ENCODE measurements around the gene FOXP1. TPM values are rescaled to one million over a fixed set of nuclear protein-coding genes. Genes with fewer than 3 reads are reported as not detected.

FOXP1 gene
- total and polyA plus RNA-seq, 2 experiments from 2014 or later = 37.4 to 59.9 TPM

DNA sequence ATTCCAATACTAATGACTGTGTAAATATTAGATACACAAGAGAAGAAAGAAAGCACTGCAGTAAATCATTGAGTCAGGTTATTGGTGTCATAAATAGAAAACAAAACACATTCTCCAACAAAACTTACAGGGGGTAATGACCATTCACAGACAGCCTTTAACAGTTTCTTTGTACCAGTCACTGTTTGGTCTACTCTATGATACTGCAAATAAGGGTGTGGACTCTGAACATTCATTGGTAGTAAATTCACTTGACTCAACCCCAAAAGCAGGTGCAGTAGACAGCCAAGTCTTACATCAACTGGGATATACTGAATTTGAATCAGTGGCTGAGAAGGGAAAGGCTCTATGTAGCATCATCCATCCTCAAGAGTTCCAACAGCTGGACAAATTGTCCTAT lies 463.5 kb downstream of the FOXP1 start:
- in situ Hi-C loops (cut with MboI) = loop anchor here (25.0 kb wide), 1 partner anchor 467 kb away; the partner anchor contains the start of gene FOXP1
- Histone ChIP-seq H3K27me3 (replicated peaks; ENCODE audit: insufficient read depth) (no peaks in the 10 kb centered on the region), H3K36me3 (ENCODE audit: low read depth) (no peaks in the 10 kb centered on the region), H3K79me2 (ENCODE audit: insufficient read depth) (no peaks in the 10 kb centered on the region), H3K4me1 (ENCODE audit: insufficient read depth) (peaks cover 21% of the 10 kb centered on the region), H3K9me2 (ENCODE audit: insufficient read depth) (no peaks in the 10 kb centered on the region), H3K4me2 (ENCODE audit: unreplicated experiment) (no peak overlapping the region), H3K27ac (no peak overlapping the region), H2AFZ (no peak overlapping the region), H4K20me1 (ENCODE audit: insufficient read depth) (no peaks in the 10 kb centered on the region), H3K9ac (no peak overlapping the region), H3K4me3 (no peak overlapping the region), H3K9me3 (ENCODE audit: low read depth) (no peaks in the 10 kb centered on the region), H3F3A (ENCODE audit: insufficient read depth) (peaks cover 37% of the 10 kb centered on the region)
- no peak for TF ChIP-seq EZH2 (IDR thresholded peaks at IDR 0.05; ENCODE audit: insufficient read depth, poor library complexity, severe bottlenecking)
- no peak for DNase-seq

DNA sequence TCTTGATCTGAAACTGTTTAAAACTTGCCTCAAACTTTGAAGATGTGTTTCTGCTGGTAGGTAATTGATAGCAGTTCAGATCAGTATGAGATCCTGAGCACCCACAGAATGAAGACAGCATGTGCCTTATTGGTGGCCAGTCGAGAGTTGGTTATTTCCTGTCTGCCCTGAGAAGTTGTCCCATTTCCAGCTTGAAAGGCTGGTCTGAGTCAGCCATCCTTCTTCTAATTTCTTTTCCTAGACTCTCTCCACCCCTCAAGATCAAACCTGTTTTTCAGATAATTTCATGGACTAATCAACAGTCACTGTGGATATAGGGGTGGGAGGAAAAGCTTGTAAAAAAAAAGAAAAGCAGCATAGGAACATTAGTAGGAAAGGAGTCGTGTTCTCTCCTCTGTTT lies 464.4 kb downstream of the FOXP1 start:
- Histone ChIP-seq H3F3A (ENCODE audit: insufficient read depth) (peaks cover 37% of the 10 kb centered on the region), H3K27ac (peak overlapping the region; percentile 38), H3K4me1 (ENCODE audit: insufficient read depth) (peaks cover 21% of the 10 kb centered on the region), H3K9me3 (ENCODE audit: low read depth) (no peaks in the 10 kb centered on the region), H4K20me1 (ENCODE audit: insufficient read depth) (no peaks in the 10 kb centered on the region), H3K4me3 (no peak overlapping the region), H2AFZ (peak overlapping the region; percentile 31), H3K9ac (no peak overlapping the region), H3K4me2 (ENCODE audit: unreplicated experiment) (peak overlapping the region; percentile 14), H3K9me2 (ENCODE audit: insufficient read depth) (no peaks in the 10 kb centered on the region), H3K79me2 (ENCODE audit: insufficient read depth) (no peaks in the 10 kb centered on the region), H3K36me3 (ENCODE audit: low read depth) (no peaks in the 10 kb centered on the region), H3K27me3 (replicated peaks; ENCODE audit: insufficient read depth) (no peaks in the 10 kb centered on the region)
- peak; percentile 54 for DNase-seq
- TF ChIP-seq EZH2 (IDR thresholded peaks at IDR 0.05; ENCODE audit: insufficient read depth, poor library complexity, severe bottlenecking) (no peak), EZH2phosphoT487 (IDR thresholded peaks at IDR 0.05; ENCODE audit: insufficient read depth, low read depth) (no peak)
- in situ Hi-C loops (cut with MboI) = loop anchor here (25.0 kb wide), 1 partner anchor 468 kb away; the partner anchor contains the start of gene FOXP1
- WGBS, 2 experiments (ENCODE audit: low coverage in 1 of 2, low lambda C conversion rate in 2 of 2, missing lambda C conversion rate in 2 of 2) = 16 to 19% methylated on average over 2 of the region's 2 CpGs

DNA sequence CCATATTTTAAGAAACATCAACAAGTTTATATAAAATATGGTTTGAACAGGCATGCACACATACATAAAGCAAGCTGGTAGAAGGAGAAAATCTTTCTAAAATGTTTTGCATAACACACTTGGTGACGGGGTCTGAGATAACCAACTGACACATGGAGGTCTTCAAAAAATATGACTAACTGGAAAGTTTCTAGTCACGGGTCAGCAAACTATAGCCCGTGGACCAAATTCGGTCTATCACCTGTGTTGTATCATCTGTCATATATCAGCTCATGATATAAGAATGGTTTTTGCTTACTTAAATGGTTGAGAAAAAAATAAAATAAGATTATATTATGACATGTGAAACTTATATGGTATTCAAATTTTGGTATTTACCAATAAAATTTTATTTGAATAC lies 465.1 kb downstream of the FOXP1 start:
- Histone ChIP-seq H3F3A (ENCODE audit: insufficient read depth) (peaks cover 37% of the 10 kb centered on the region), H3K36me3 (ENCODE audit: low read depth) (no peaks in the 10 kb centered on the region), H3K4me1 (ENCODE audit: insufficient read depth) (peaks cover 21% of the 10 kb centered on the region), H3K9me2 (ENCODE audit: insufficient read depth) (no peaks in the 10 kb centered on the region), H4K20me1 (ENCODE audit: insufficient read depth) (no peaks in the 10 kb centered on the region), H2AFZ (no peak overlapping the region), H3K9me3 (ENCODE audit: low read depth) (no peaks in the 10 kb centered on the region), H3K9ac (no peak overlapping the region), H3K79me2 (ENCODE audit: insufficient read depth) (no peaks in the 10 kb centered on the region), H3K4me2 (ENCODE audit: unreplicated experiment) (peak overlapping the region; percentile 14), H3K4me3 (no peak overlapping the region), H3K27ac (peak overlapping the region; percentile 38; the same call in 1 of the 2 replicates), H3K27me3 (replicated peaks; ENCODE audit: insufficient read depth) (no peaks in the 10 kb centered on the region)
- in situ Hi-C loops (cut with MboI) = loop anchor here (25.0 kb wide), 1 partner anchor 469 kb away; the partner anchor contains the start of gene FOXP1
- 99 to 100% methylated on average over 4 of the region's 4 CpGs for WGBS, 2 experiments (ENCODE audit: low coverage in 1 of 2, low lambda C conversion rate in 2 of 2, missing lambda C conversion rate in 2 of 2)
- DNase-seq = no peak
- no peak for TF ChIP-seq EZH2 (IDR thresholded peaks at IDR 0.05; ENCODE audit: insufficient read depth, poor library complexity, severe bottlenecking)
- no peak for TF ChIP-seq EZH2phosphoT487 (IDR thresholded peaks at IDR 0.05; ENCODE audit: insufficient read depth, low read depth)

DNA sequence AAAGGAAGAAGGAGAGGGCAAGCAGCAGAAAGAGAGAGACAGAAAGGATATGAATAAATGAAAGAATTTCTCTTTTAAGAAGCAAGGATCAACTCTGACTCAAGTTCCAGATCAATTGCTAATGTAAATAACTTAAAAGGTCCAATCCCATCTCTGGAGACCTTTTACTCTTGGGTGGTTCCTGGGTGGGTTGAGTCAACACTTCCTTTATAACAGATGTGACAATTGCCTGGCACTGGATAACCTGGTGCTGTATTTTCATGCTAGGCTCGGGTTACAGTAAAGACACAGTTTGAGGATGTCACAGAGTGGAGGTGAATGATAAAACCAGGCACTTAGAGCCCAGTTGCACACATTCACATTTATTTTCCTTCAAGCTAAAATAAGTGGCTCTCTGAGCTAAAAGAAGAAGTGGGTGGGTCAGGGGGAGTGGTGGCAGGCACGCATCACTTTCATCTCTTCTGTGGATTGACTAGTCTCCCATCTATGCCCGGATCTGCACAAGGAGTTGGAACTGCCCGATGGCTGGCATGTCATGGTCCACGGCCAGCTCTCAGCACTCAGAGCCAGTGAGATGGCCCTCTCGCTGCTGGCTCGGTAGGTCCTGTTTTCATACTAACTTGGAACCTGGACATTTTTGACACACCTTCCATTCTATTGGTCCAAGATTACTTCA lies 465.8 kb downstream of the FOXP1 start:
- TF ChIP-seq EZH2phosphoT487 (IDR thresholded peaks at IDR 0.05; ENCODE audit: insufficient read depth, low read depth) (no peak), EZH2 (IDR thresholded peaks at IDR 0.05; ENCODE audit: insufficient read depth, poor library complexity, severe bottlenecking) (no peak)
- in situ Hi-C loops (cut with MboI) = loop anchor here (25.0 kb wide), 1 partner anchor 470 kb away; the partner anchor contains the start of gene FOXP1
- 74 to 78% methylated on average over 7 of the region's 7 CpGs for WGBS, 2 experiments (ENCODE audit: low coverage in 1 of 2, low lambda C conversion rate in 2 of 2, missing lambda C conversion rate in 2 of 2)
- Histone ChIP-seq H2AFZ (no peak overlapping the region), H3K36me3 (ENCODE audit: low read depth) (no peaks in the 10 kb centered on the region), H3K4me1 (ENCODE audit: insufficient read depth) (peaks cover 22% of the 10 kb centered on the region), H3K9me3 (ENCODE audit: low read depth) (no peaks in the 10 kb centered on the region), H3K4me3 (no peak overlapping the region), H3F3A (ENCODE audit: insufficient read depth) (peaks cover 37% of the 10 kb centered on the region), H3K9ac (no peak overlapping the region), H3K4me2 (ENCODE audit: unreplicated experiment) (peak overlapping the region; percentile 28), H3K9me2 (ENCODE audit: insufficient read depth) (no peaks in the 10 kb centered on the region), H4K20me1 (ENCODE audit: insufficient read depth) (no peaks in the 10 kb centered on the region), H3K79me2 (ENCODE audit: insufficient read depth) (no peaks in the 10 kb centered on the region), H3K27me3 (replicated peaks; ENCODE audit: insufficient read depth) (no peaks in the 10 kb centered on the region), H3K27ac (peak overlapping the region; percentile 40)
- DNase-seq = peak; percentile 47
